ENCODE data around the gene NAV1. TPM values are rescaled to one million over a fixed set of nuclear protein-coding genes. Genes with fewer than 3 reads are reported as not detected.

Gene NAV1
- total and polyA plus RNA-seq, 4 donors, result 1.1 to 2.0 (median 1.3) TPM

DNA sequence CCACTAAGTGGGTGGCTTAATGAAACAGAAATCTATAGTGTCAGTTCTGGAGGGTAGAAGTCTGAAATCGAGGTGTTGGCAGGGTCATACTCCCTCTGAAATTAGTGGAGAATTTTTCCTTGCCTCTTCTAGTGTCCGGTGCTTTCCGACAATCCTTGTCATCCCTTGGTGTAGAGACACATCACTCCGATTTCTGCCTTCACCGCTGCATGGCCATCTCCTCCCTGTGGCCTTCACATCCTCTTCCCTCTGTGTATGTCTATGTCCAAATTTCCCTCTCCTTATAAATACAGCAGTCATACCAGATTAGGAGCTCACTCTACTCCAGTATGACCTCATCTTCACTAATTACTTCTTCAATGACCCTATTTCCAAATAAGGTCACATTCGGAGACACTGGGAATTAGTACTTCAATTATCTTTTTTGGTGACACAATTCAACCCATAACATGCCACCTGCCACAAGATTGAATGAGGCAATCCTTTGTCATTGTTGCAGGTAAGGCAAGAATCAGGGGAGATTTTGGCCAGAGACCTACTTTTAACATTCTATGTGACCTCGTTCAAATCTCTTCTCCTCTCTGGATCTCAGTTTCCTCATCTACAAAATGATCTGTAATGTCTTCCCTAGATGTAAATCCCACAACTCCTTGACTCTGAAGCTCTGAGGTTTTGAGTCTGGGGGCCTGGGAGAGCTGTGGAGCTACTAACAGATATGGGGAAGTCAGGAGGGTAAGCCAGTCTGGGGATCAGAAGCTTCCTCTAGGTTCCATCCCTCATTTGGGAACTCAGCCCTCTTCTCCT lies 16.1 kb downstream of the NAV1 start (continued):
- TF ChIP-seq, protein P1, sequence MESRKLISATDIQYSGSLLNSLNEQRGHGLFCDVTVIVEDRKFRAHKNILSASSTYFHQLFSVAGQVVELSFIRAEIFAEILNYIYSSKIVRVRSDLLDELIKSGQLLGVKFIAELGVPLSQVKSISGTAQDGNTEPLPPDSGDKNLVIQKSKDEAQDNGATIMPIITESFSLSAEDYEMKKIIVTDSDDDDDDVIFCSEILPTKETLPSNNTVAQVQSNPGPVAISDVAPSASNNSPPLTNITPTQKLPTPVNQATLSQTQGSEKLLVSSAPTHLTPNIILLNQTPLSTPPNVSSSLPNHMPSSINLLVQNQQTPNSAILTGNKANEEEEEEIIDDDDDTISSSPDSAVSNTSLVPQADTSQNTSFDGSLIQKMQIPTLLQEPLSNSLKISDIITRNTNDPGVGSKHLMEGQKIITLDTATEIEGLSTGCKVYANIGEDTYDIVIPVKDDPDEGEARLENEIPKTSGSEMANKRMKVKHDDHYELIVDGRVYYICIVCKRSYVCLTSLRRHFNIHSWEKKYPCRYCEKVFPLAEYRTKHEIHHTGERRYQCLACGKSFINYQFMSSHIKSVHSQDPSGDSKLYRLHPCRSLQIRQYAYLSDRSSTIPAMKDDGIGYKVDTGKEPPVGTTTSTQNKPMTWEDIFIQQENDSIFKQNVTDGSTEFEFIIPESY (IDR thresholded peaks at IDR 0.05), result no peak
- no peak for TF ChIP-seq HNF4A (conservative IDR thresholded peaks at IDR 0.05)
- no peak for TF ChIP-seq EGR1 (IDR thresholded peaks at IDR 0.05; ENCODE audit: low read depth in 2 of 2)
- TF ChIP-seq, protein P2, sequence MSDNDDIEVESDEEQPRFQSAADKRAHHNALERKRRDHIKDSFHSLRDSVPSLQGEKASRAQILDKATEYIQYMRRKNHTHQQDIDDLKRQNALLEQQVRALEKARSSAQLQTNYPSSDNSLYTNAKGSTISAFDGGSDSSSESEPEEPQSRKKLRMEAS (IDR thresholded peaks at IDR 0.05), result no peak
- TF ChIP-seq, protein P3, sequence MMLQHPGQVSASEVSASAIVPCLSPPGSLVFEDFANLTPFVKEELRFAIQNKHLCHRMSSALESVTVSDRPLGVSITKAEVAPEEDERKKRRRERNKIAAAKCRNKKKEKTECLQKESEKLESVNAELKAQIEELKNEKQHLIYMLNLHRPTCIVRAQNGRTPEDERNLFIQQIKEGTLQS (IDR thresholded peaks at IDR 0.05), result no peak
- TF ChIP-seq FOXA1 (IDR thresholded peaks at IDR 0.05), result no peak
- TF ChIP-seq NR2F2 (IDR thresholded peaks at IDR 0.05), result no peak

DNA sequence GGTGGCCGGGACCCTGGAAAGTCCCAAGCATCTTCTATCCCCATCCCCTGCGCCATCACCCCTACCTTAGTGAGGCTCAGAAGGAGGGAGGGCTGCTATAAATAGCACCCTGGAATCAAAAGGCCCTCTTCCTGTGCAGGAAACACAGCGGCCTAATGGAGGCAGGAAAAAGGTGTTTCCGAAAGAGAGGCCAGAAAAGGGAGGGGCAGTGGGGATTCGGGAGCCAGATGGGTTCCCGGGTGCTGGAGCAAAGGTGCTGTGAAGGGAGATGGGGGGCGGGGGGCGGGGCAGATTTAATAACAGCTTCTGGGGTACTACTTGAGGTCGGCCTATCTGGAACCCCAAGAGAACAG lies 16.6 kb downstream of the NAV1 start:
- Histone ChIP-seq H3K4me3 (ENCODE audit: low read depth in 1 of 3, low read length in 3 of 3) (no peak overlapping the region), H3K4me1 (ENCODE audit: control insufficient read depth in 4 of 4, insufficient read depth in 4 of 4, low read length in 3 of 4) (no peaks in the 10 kb centered on the region), H3K27ac (ENCODE audit: low read depth in 1 of 2, low read length in 2 of 2) (no peak overlapping the region), H3K9ac (ENCODE audit: low read depth in 1 of 2, low read length in 2 of 2) (no peak overlapping the region), H3K36me3 (ENCODE audit: control insufficient read depth in 4 of 4, insufficient read depth in 3 of 4, low read depth in 1 of 4, low read length in 3 of 4) (no peaks in the 10 kb centered on the region), H3K9me3 (ENCODE audit: control insufficient read depth in 4 of 4, low read length in 3 of 4) (no peaks in the 10 kb centered on the region), H3K27me3 (ENCODE audit: control insufficient read depth in 4 of 4, insufficient read depth in 4 of 4, low read length in 3 of 4) (no peaks in the 10 kb centered on the region)
- WGBS, result 70% methylated on average over 9 of the region's 9 CpGs
- TF ChIP-seq HNF4G (IDR thresholded peaks at IDR 0.05) (no peak), TAF1 (conservative IDR thresholded peaks at IDR 0.05) (no peak), FOXA2 (IDR thresholded peaks at IDR 0.05) (no peak), JUND (IDR thresholded peaks at IDR 0.05) (no peak), YY1 (IDR thresholded peaks at IDR 0.05) (no peak), HNF4A (conservative IDR thresholded peaks at IDR 0.05) (no peak), RXRA (IDR thresholded peaks at IDR 0.05) (no peak), FOXA1 (IDR thresholded peaks at IDR 0.05) (no peak), GABPA (IDR thresholded peaks at IDR 0.05 in 1 of 2, conservative IDR thresholded peaks at IDR 0.05 in 1 of 2) (no peak), EGR1 (IDR thresholded peaks at IDR 0.05; ENCODE audit: low read depth in 2 of 2) (no peak), NR2F2 (IDR thresholded peaks at IDR 0.05) (no peak)
- TF ChIP-seq, protein P3 (IDR thresholded peaks at IDR 0.05), result no peak
- TF ChIP-seq, protein P1 (IDR thresholded peaks at IDR 0.05), result no peak
- TF ChIP-seq, protein P4, sequence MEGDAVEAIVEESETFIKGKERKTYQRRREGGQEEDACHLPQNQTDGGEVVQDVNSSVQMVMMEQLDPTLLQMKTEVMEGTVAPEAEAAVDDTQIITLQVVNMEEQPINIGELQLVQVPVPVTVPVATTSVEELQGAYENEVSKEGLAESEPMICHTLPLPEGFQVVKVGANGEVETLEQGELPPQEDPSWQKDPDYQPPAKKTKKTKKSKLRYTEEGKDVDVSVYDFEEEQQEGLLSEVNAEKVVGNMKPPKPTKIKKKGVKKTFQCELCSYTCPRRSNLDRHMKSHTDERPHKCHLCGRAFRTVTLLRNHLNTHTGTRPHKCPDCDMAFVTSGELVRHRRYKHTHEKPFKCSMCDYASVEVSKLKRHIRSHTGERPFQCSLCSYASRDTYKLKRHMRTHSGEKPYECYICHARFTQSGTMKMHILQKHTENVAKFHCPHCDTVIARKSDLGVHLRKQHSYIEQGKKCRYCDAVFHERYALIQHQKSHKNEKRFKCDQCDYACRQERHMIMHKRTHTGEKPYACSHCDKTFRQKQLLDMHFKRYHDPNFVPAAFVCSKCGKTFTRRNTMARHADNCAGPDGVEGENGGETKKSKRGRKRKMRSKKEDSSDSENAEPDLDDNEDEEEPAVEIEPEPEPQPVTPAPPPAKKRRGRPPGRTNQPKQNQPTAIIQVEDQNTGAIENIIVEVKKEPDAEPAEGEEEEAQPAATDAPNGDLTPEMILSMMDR (IDR thresholded peaks at IDR 0.05; ENCODE audit: low read depth, low read length, missing input control), result no peak
- TF ChIP-seq, protein P2 (IDR thresholded peaks at IDR 0.05), result no peak
- TF ChIP-seq, protein P5, sequence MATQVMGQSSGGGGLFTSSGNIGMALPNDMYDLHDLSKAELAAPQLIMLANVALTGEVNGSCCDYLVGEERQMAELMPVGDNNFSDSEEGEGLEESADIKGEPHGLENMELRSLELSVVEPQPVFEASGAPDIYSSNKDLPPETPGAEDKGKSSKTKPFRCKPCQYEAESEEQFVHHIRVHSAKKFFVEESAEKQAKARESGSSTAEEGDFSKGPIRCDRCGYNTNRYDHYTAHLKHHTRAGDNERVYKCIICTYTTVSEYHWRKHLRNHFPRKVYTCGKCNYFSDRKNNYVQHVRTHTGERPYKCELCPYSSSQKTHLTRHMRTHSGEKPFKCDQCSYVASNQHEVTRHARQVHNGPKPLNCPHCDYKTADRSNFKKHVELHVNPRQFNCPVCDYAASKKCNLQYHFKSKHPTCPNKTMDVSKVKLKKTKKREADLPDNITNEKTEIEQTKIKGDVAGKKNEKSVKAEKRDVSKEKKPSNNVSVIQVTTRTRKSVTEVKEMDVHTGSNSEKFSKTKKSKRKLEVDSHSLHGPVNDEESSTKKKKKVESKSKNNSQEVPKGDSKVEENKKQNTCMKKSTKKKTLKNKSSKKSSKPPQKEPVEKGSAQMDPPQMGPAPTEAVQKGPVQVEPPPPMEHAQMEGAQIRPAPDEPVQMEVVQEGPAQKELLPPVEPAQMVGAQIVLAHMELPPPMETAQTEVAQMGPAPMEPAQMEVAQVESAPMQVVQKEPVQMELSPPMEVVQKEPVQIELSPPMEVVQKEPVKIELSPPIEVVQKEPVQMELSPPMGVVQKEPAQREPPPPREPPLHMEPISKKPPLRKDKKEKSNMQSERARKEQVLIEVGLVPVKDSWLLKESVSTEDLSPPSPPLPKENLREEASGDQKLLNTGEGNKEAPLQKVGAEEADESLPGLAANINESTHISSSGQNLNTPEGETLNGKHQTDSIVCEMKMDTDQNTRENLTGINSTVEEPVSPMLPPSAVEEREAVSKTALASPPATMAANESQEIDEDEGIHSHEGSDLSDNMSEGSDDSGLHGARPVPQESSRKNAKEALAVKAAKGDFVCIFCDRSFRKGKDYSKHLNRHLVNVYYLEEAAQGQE (IDR thresholded peaks at IDR 0.05), result no peak
- no peak for DNase-seq (ENCODE audit: low spot score)
